Measurements from ENCODE around the gene EPHA4.

The EPHA4 gene

GRCh38 chr2:221488136-221488807, 83.8 kb downstream of the EPHA4 start:
- H3K36me3 ChIP-seq (ENCODE audit: control insufficient read depth, insufficient read depth, low read length): no peaks in the 10 kb centered on the region
- no peak overlapping the region for H3K4me3 ChIP-seq (replicated peaks; ENCODE audit: low read depth, low read length)
- no peak for TF ChIP-seq CTCF (IDR thresholded peaks at IDR 0.05; ENCODE audit: insufficient read depth, low read length, poor library complexity, severe bottlenecking)
- DNase-seq (ENCODE audit: extremely low read depth, insufficient read length): no peak
- no peaks in the 10 kb centered on the region; the same call in 1 of the 2 replicates for H3K27me3 ChIP-seq (replicated peaks; ENCODE audit: control insufficient read depth, insufficient read depth, low read length)

GRCh38 chr2:221486106-221486505, 86.0 kb downstream of the EPHA4 start:
- Histone ChIP-seq H3K27me3 (replicated peaks; ENCODE audit: control insufficient read depth, insufficient read depth, low read length) (no peaks in the 10 kb centered on the region), H3K4me3 (replicated peaks; ENCODE audit: low read depth, low read length) (no peak overlapping the region), H3K36me3 (ENCODE audit: control insufficient read depth, insufficient read depth, low read length) (no peaks in the 10 kb centered on the region)
- no peak for TF ChIP-seq CTCF (IDR thresholded peaks at IDR 0.05; ENCODE audit: insufficient read depth, low read length, poor library complexity, severe bottlenecking)
- no peak for DNase-seq (ENCODE audit: extremely low read depth, insufficient read length)

- no peak for TF ChIP-seq CTCF (IDR thresholded peaks at IDR 0.05; ENCODE audit: insufficient read depth, low read length, poor library complexity, severe bottlenecking)
These were observed 86.6 kb downstream of the EPHA4 start for GRCh38 chr2:221485503-221485870.

GRCh38 chr2:221484761-221485502, 87.2 kb downstream of the EPHA4 start:
- no peak for TF ChIP-seq CTCF (IDR thresholded peaks at IDR 0.05; ENCODE audit: insufficient read depth, low read length, poor library complexity, severe bottlenecking)
- no peaks in the 10 kb centered on the region for H3K27me3 ChIP-seq (replicated peaks; ENCODE audit: control insufficient read depth, insufficient read depth, low read length)
- no peak for DNase-seq (ENCODE audit: extremely low read depth, insufficient read length)
- H3K4me3 ChIP-seq (replicated peaks; ENCODE audit: low read depth, low read length): no peak overlapping the region
- no peaks in the 10 kb centered on the region for H3K36me3 ChIP-seq (ENCODE audit: control insufficient read depth, insufficient read depth, low read length)

More at GRCh38 chr2:221485503-221485870, 86.6 kb downstream of the EPHA4 start:
- Histone ChIP-seq H3K27me3 (replicated peaks; ENCODE audit: control insufficient read depth, insufficient read depth, low read length) (no peaks in the 10 kb centered on the region), H3K4me3 (replicated peaks; ENCODE audit: low read depth, low read length) (no peak overlapping the region), H3K36me3 (ENCODE audit: control insufficient read depth, insufficient read depth, low read length) (no peaks in the 10 kb centered on the region)
- DNase-seq (ENCODE audit: extremely low read depth, insufficient read length): no peak

GRCh38 chr2:221482666-221483455, 89.2 kb downstream of the EPHA4 start:
- no peak for DNase-seq (ENCODE audit: extremely low read depth, insufficient read length)
- H3K36me3 ChIP-seq (ENCODE audit: control insufficient read depth, insufficient read depth, low read length): no peaks in the 10 kb centered on the region
- no peaks in the 10 kb centered on the region for H3K27me3 ChIP-seq (replicated peaks; ENCODE audit: control insufficient read depth, insufficient read depth, low read length)
- no peak overlapping the region for H3K4me3 ChIP-seq (replicated peaks; ENCODE audit: low read depth, low read length)
- TF ChIP-seq CTCF (IDR thresholded peaks at IDR 0.05; ENCODE audit: insufficient read depth, low read length, poor library complexity, severe bottlenecking): no peak
